Fibroblast of skin of right quadriceps (primary cell): ENCODE data around the gene NUDT16L1.

Experiments
- DNase-seq: peaks from one replicate; pipeline ENCODE4 v3.0.0-alpha.2; 2013

Gene NUDT16L1

GRCh38 chr16:4664538-4665418 lies 28.6 kb upstream of the NUDT16L1 start:
- DNase-seq: no peak

- DNase-seq: no peak
Observed at GRCh38 chr16:4666537-4667202, 26.7 kb upstream of the NUDT16L1 start.

GRCh38 chr16:4667203-4667963 lies 26.0 kb upstream of the NUDT16L1 start:
- no peak for DNase-seq

GRCh38 chr16:4668313-4668960 lies 24.9 kb upstream of the NUDT16L1 start:
- DNase-seq: no peak

GRCh38 chr16:4673387-4674046 lies 19.8 kb upstream of the NUDT16L1 start:
- no peak for DNase-seq

GRCh38 chr16:4674926-4675530 lies 18.3 kb upstream of the NUDT16L1 start:
- no peak for DNase-seq

- DNase-seq: no peak
Observed at GRCh38 chr16:4675864-4676786, 17.2 kb upstream of the NUDT16L1 start.

- DNase-seq: no peak
Observed at GRCh38 chr16:4676831-4677230, 16.5 kb upstream of the NUDT16L1 start.

- no peak for DNase-seq
Observed at GRCh38 chr16:4677390-4677789, 16.0 kb upstream of the NUDT16L1 start.

GRCh38 chr16:4677994-4678393 lies 15.4 kb upstream of the NUDT16L1 start:
- DNase-seq: no peak

- DNase-seq: no peak
Observed at GRCh38 chr16:4678596-4678995, 14.8 kb upstream of the NUDT16L1 start.

- no peak for DNase-seq
Observed at GRCh38 chr16:4679156-4679849, 14.1 kb upstream of the NUDT16L1 start.

- no peak for DNase-seq
Observed at GRCh38 chr16:4679850-4680636, 13.3 kb upstream of the NUDT16L1 start.

- DNase-seq: no peak
Observed at GRCh38 chr16:4680673-4681470, 12.5 kb upstream of the NUDT16L1 start.

- DNase-seq: no peak
Observed at GRCh38 chr16:4681471-4682083, 11.8 kb upstream of the NUDT16L1 start.

GRCh38 chr16:4682084-4682591 lies 11.2 kb upstream of the NUDT16L1 start:
- no peak for DNase-seq

- peak; percentile 17 for DNase-seq
Observed at GRCh38 chr16:4682616-4683254, 10.6 kb upstream of the NUDT16L1 start.
